Neuronal stem cell (in vitro differentiated cells): Measurements from ENCODE around the gene PTAR1. TPM values are rescaled to one million over a fixed set of nuclear protein-coding genes. Genes with fewer than 3 reads are reported as not detected.

Experiments
- DNase-seq: peaks from one replicate; pipeline ENCODE4 v3.0.0-alpha.2; 2013; ENCODE audit warnings: low spot score
- H2AFZ ChIP-seq: one replicate; pipeline ENCODE4 v1.6.1; 2013; ENCODE audit warnings: mild to moderate bottlenecking, low read length, inconsistent platforms
- H2AK5ac ChIP-seq: 2 replicates; pipeline ENCODE4 v1.6.1; 2013; ENCODE audit warnings: low read depth, mild to moderate bottlenecking, inconsistent platforms, low read length, moderate library complexity, mixed read lengths
- H2BK120ac ChIP-seq: 2 replicates; pipeline ENCODE4 v1.6.1; 2013; ENCODE audit warnings: low read depth, mild to moderate bottlenecking, inconsistent platforms, low read length, moderate library complexity, mixed read lengths
- H2BK12ac ChIP-seq: one replicate; pipeline ENCODE4 v1.6.1; 2013; ENCODE audit warnings: low read length, inconsistent platforms
- H2BK15ac ChIP-seq: 2 replicates; pipeline ENCODE4 v1.6.1; 2013; ENCODE audit warnings: mild to moderate bottlenecking, low read length, inconsistent platforms, mixed read lengths
- H2BK5ac ChIP-seq: one replicate; pipeline ENCODE4 v1.6.1; 2013; ENCODE audit warnings: inconsistent platforms, mild to moderate bottlenecking, low read length, moderate library complexity
- H3K14ac ChIP-seq: one replicate; pipeline ENCODE4 v1.6.1; 2013; ENCODE audit warnings: low read length, inconsistent platforms
- H3K18ac ChIP-seq: 2 replicates; pipeline ENCODE4 v1.6.1; 2013; ENCODE audit warnings: low read length, inconsistent platforms
- H3K23ac ChIP-seq: 2 replicates; pipeline ENCODE4 v1.6.1; 2013; ENCODE audit warnings: low read depth, mild to moderate bottlenecking, mixed read lengths, low read length, inconsistent platforms; ENCODE audit not compliant: poor library complexity
- H3K27ac ChIP-seq: replicated peaks from 3 replicates; pipeline ENCODE4 v1.5.1; 2013; ENCODE audit warnings: low read length, inconsistent platforms
- H3K27me3 ChIP-seq, 3 experiments: 2 replicates each; pipeline ENCODE4 v1.6.1; 2013; ENCODE audit warnings: low read length in 3 of 3, mild to moderate bottlenecking in 2 of 3, inconsistent platforms in 1 of 3, low read depth in 1 of 3, mixed read lengths in 1 of 3, moderate library complexity in 1 of 3; ENCODE audit not compliant: control insufficient read depth in 3 of 3, insufficient read depth in 3 of 3
- H3K36me3 ChIP-seq, 2 donors: replicated peaks in 1 of 2; 2 replicates each; pipeline ENCODE4 v1.6.1; 2013; ENCODE audit warnings: low read length in 2 of 2; ENCODE audit not compliant: control insufficient read depth in 2 of 2, insufficient read depth in 2 of 2
- H3K4ac ChIP-seq: 2 replicates; pipeline ENCODE4 v1.6.1; 2013; ENCODE audit warnings: inconsistent platforms, mild to moderate bottlenecking, low read length, moderate library complexity
- H3K4me1 ChIP-seq, 2 donors: 1 replicate in 1 of 2; 2 replicates in 1 of 2; pipeline ENCODE4 v1.6.1; 2013; ENCODE audit warnings: low read length in 2 of 2, low read depth in 1 of 2; ENCODE audit not compliant: control insufficient read depth in 2 of 2, insufficient read depth in 1 of 2
- H3K4me2 ChIP-seq: one replicate; pipeline ENCODE4 v1.6.1; 2013; ENCODE audit warnings: mild to moderate bottlenecking, low read length, inconsistent platforms; ENCODE audit not compliant: insufficient read depth, poor library complexity, severe bottlenecking
- H3K4me3 ChIP-seq, 2 donors: 2 replicates each; pipeline ENCODE4 v1.5.1; 2013; ENCODE audit warnings: low read length in 2 of 2, mild to moderate bottlenecking in 2 of 2, inconsistent platforms in 1 of 2, moderate library complexity in 1 of 2
- H3K79me1 ChIP-seq: one replicate; pipeline ENCODE4 v1.6.1; 2013; ENCODE audit warnings: low read depth, mild to moderate bottlenecking, inconsistent platforms, low read length, moderate library complexity
- H3K9ac ChIP-seq: one replicate; pipeline ENCODE4 v1.6.1; 2013; ENCODE audit warnings: mild to moderate bottlenecking, low read depth, low read length, inconsistent platforms; ENCODE audit not compliant: poor library complexity
- H3K9me3 ChIP-seq, 2 donors: replicated peaks in 1 of 2; 2 replicates each; pipeline versions ENCODE3 to v1.6.1; 2013; ENCODE audit warnings: low read length in 2 of 2, mild to moderate bottlenecking in 2 of 2, inconsistent platforms in 1 of 2, low read depth in 1 of 2, mixed read lengths in 1 of 2, moderate library complexity in 1 of 2; ENCODE audit not compliant: control insufficient read depth in 2 of 2, insufficient read depth in 1 of 2
- H4K8ac ChIP-seq: one replicate; pipeline ENCODE4 v1.6.1; 2013; ENCODE audit warnings: low read depth, mild to moderate bottlenecking, inconsistent platforms, low read length, moderate library complexity
- H4K91ac ChIP-seq: one replicate; pipeline ENCODE4 v1.6.1; 2013; ENCODE audit warnings: low read length, low read depth, mild to moderate bottlenecking, inconsistent platforms; ENCODE audit not compliant: poor library complexity
- WGBS, 2 donors: extraction: QIAGEN DNeasy Blood & Tissue Kit; methylation state at CpG; one replicate each; pipeline ENCODE4 v1.1.7; 2013; ENCODE audit warnings: missing lambda C conversion rate in 2 of 2, mixed read lengths in 1 of 2; ENCODE audit not compliant: insufficient read length in 2 of 2, insufficient replicate concordance in 1 of 2; ENCODE audit errors: extremely low coverage in 2 of 2; 5-methylcytosine and 5-hydroxymethylcytosine counted together
- polyA plus RNA-seq, 2 experiments: library from polyadenylated mRNA; stranded (reverse); fragments of 200-250 nt; gene quantifications; one replicate each; pipeline ENCODE4 v1.2.3, GENCODE V29; 2013

PTAR1 gene, protein sequence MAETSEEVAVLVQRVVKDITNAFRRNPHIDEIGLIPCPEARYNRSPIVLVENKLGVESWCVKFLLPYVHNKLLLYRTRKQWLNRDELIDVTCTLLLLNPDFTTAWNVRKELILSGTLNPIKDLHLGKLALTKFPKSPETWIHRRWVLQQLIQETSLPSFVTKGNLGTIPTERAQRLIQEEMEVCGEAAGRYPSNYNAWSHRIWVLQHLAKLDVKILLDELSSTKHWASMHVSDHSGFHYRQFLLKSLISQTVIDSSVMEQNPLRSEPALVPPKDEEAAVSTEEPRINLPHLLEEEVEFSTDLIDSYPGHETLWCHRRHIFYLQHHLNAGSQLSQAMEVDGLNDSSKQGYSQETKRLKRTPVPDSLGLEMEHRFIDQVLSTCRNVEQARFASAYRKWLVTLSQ
- 31.6 TPM for polyA plus RNA-seq (2013, experiment 1 of 2)
- polyA plus RNA-seq (2013, experiment 2 of 2), result 32.4 TPM

DNA sequence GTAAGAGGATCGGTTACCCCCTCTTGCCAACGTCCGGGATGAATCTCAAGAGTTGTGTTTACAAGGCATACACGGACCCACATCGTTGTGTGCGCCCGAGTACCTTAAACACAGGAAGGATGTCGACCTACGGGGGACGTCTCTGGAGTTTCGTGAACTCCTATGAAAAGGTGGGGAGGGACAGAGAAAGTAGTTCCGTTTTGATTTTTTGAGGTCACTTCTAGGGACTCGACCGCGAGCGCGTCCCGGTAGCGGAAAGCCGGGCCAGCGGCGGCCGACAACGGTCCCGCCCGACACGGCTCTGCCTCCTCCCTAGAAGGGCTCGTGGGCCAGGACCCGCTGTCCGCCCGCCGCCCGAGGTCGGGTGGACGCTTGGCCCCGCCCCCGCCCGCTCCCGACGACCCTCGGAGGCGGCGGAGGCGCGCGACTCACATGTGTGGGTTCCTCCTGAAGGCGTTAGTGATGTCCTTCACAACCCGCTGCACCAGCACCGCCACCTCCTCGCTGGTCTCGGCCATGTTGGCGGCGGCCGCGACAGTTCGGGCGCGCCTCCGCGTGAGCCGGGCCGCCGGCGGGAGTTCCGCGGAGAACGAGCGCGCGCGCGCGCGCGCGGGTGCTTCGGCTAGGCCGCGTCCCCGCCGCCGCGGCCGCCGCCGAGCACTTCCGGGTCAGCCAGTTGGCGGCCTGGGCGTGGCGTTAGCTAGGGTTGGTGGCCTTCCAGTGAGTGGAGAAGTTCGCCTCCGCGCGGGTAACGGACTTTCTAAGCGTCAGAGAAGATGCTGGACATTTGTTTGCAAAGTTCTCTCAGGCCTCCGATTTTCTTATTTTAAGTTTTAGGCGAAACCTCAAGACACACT, at the start of gene PTAR1:
TSS of gene PTAR1 (minus strand) at position 591 of the 857 bp plus-strand sequence. CDS start at position 518, 73 bp downstream.
- Histone ChIP-seq H3K4me1 (peaks cover 2 to 3% of the 10 kb centered on the region in 2 donors), H3K4me3 (peak within 1 kb of the TSS; percentile 70 to 93), H3K4me2 (peak within 1 kb of the TSS; percentile 67), H4K8ac (no peak within 1 kb of the TSS), H3K79me1 (peaks cover 1% of the 10 kb centered on the region), H2BK12ac (peak within 1 kb of the TSS; percentile 5), H2BK120ac (peak within 1 kb of the TSS; percentile 52), H3K27me3 (no peaks in the 10 kb centered on the region), H3K36me3 (peaks cover 0 to 22% of the 10 kb centered on the region in 2 donors), H2BK15ac (no peak within 1 kb of the TSS), H3K9me3 (peaks cover 0 to 3% of the 10 kb centered on the region in 2 donors), H2AK5ac (no peak within 1 kb of the TSS), H4K91ac (no peak within 1 kb of the TSS), H3K14ac (peak within 1 kb of the TSS; percentile 75), H3K23ac (peak within 1 kb of the TSS; percentile 75), H3K4ac (no peak within 1 kb of the TSS), H2BK5ac (peak within 1 kb of the TSS; percentile 91), H3K18ac (peak within 1 kb of the TSS; percentile 98), H2AFZ (peak within 1 kb of the TSS; percentile 96), H3K27ac (peak within 1 kb of the TSS; percentile 94), H3K9ac (peak within 1 kb of the TSS; percentile 94)
- DNase-seq, result peak; percentile 92
- whole genome bisulfite sequencing, 2 donors, result no CpG with 5 or more reads among the region's 98 CpGs

GRCh38 chr9:69809304-69809863, 49.6 kb upstream of the PTAR1 start:
- Histone ChIP-seq H3K23ac (no peak overlapping the region), H3K36me3 (no peaks in the 10 kb centered on the region), H4K91ac (no peak overlapping the region), H2BK12ac (no peak overlapping the region), H3K9me3 (no peaks in the 10 kb centered on the region), H2BK120ac (no peak overlapping the region), H3K27me3 (peaks cover 0 to 14% (median 0%) of the 10 kb centered on the region in 3 experiments), H2AK5ac (no peak overlapping the region), H3K4me1 (no peaks in the 10 kb centered on the region), H3K9ac (no peak overlapping the region), H3K27ac (no peak overlapping the region), H2BK5ac (no peak overlapping the region), H2BK15ac (no peak overlapping the region), H3K4me3 (no peak overlapping the region), H3K79me1 (no peaks in the 10 kb centered on the region), H3K4me2 (no peak overlapping the region), H4K8ac (no peak overlapping the region), H3K4ac (no peak overlapping the region), H2AFZ (no peak overlapping the region), H3K14ac (no peak overlapping the region), H3K18ac (no peak overlapping the region)
- DNase-seq, result no peak
- no CpG with 5 or more reads among the region's 8 CpGs for WGBS, 2 donors

- no peak overlapping the region for H3K4me2 ChIP-seq
Observed at GRCh38 chr9:69806627-69807026, 46.8 kb upstream of the PTAR1 start.

More at GRCh38 chr9:69806627-69807026, 46.8 kb upstream of the PTAR1 start:
- Histone ChIP-seq H3K36me3 (no peaks in the 10 kb centered on the region), H2BK120ac (no peak overlapping the region), H3K79me1 (no peaks in the 10 kb centered on the region), H3K4me1 (no peaks in the 10 kb centered on the region), H3K27ac (no peak overlapping the region), H2BK5ac (no peak overlapping the region), H2AK5ac (no peak overlapping the region), H2BK12ac (no peak overlapping the region), H3K4ac (no peak overlapping the region), H2AFZ (no peak overlapping the region), H3K18ac (no peak overlapping the region), H3K4me3 (no peak overlapping the region), H3K14ac (no peak overlapping the region), H3K9me3 (no peaks in the 10 kb centered on the region), H4K91ac (no peak overlapping the region), H2BK15ac (no peak overlapping the region), H3K9ac (no peak overlapping the region), H3K23ac (no peak overlapping the region), H3K27me3 (peaks cover 0 to 22% (median 0%) of the 10 kb centered on the region in 3 experiments), H4K8ac (no peak overlapping the region)
- WGBS, 2 donors, result no CpG with 5 or more reads among the region's 6 CpGs
- no peak for DNase-seq
